ENCODE measurements around the gene LRWD1.

LRWD1 gene

GRCh38 chr7:102417105-102417504 lies 47.7 kb upstream of the LRWD1 start:
- no peaks in the 10 kb centered on the region for H3K9me3 ChIP-seq (ENCODE audit: insufficient read depth, low read length, severe bottlenecking)
- H3K27me3 ChIP-seq (ENCODE audit: insufficient read depth, low read length, poor library complexity) = no peaks in the 10 kb centered on the region
- H3K9ac ChIP-seq (ENCODE audit: low read depth, low read length) = no peak overlapping the region
- peaks cover 9% of the 10 kb centered on the region; the same call in 1 of the 2 replicates for H3K79me2 ChIP-seq (ENCODE audit: insufficient read depth, low read length)
- H3K4me1 ChIP-seq (ENCODE audit: insufficient read depth, low read length) = no peaks in the 10 kb centered on the region
- no peak overlapping the region for H2AFZ ChIP-seq (ENCODE audit: low read depth, low read length)
- peaks cover 89% of the 10 kb centered on the region for H3K36me3 ChIP-seq (ENCODE audit: insufficient read depth, low read length)
- no peak for ATAC-seq (ENCODE audit: insufficient read depth, low read depth)
- no peak overlapping the region for H3K4me2 ChIP-seq (ENCODE audit: insufficient read depth, low read length)
- H4K20me1 ChIP-seq (ENCODE audit: insufficient read depth, low read length) = peaks cover 6% of the 10 kb centered on the region; the same call in 1 of the 2 replicates
- TF ChIP-seq EZH2 (IDR thresholded peaks at IDR 0.05; ENCODE audit: borderline replicate concordance, low read depth, low read length, severe bottlenecking) = no peak
- no peak for TF ChIP-seq CTCF (IDR thresholded peaks at IDR 0.05; ENCODE audit: borderline replicate concordance, extremely low read depth, low read length, poor library complexity, severe bottlenecking)
- no peak overlapping the region for H3K4me3 ChIP-seq (ENCODE audit: low read depth in 1 of 2, low read length in 2 of 2)
- no peak overlapping the region for H3K27ac ChIP-seq (ENCODE audit: low read length)
- no peak for DNase-seq

DNA sequence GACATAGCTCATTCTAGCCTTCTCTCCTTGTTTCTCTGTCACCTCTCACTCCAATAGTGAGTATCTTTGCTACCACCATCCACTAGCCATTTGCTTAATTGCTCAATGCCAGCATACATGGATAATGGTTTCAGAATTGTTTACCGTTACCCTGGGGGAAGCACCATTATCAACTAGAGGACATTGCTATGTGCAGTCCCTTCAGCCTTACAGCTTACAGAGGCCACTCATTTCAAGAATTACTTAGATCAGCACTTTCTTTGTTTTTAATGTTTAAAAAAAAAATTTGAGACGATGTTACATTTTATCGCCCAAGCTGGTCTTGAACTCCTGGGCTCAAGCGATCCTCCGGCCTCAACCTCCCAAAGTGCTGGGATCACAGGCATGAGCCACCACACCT lies 46.2 kb upstream of the LRWD1 start:
- peaks cover 76% of the 10 kb centered on the region for H3K36me3 ChIP-seq (ENCODE audit: insufficient read depth, low read length)
- no peaks in the 10 kb centered on the region for H3K4me1 ChIP-seq (ENCODE audit: insufficient read depth, low read length)
- H3K4me3 ChIP-seq (ENCODE audit: low read depth in 1 of 2, low read length in 2 of 2) = no peak overlapping the region
- ATAC-seq (ENCODE audit: insufficient read depth, low read depth) (no peak), DNase-seq (no peak)
- no peaks in the 10 kb centered on the region for H3K9me3 ChIP-seq (ENCODE audit: insufficient read depth, low read length, severe bottlenecking)
- H3K27ac ChIP-seq (ENCODE audit: low read length) = no peak overlapping the region
- H4K20me1 ChIP-seq (ENCODE audit: insufficient read depth, low read length) = 0 out of 2 replicates have a peak, but pooled peaks cover 3% of the 10 kb centered on the region
- H3K4me2 ChIP-seq (ENCODE audit: insufficient read depth, low read length) = no peak overlapping the region
- no peaks in the 10 kb centered on the region for H3K27me3 ChIP-seq (ENCODE audit: insufficient read depth, low read length, poor library complexity)
- H2AFZ ChIP-seq (ENCODE audit: low read depth, low read length) = no peak overlapping the region
- no peak overlapping the region for H3K9ac ChIP-seq (ENCODE audit: low read depth, low read length)
- H3K79me2 ChIP-seq (ENCODE audit: insufficient read depth, low read length) = peaks cover 6% of the 10 kb centered on the region; the same call in 1 of the 2 replicates
- TF ChIP-seq EZH2 (IDR thresholded peaks at IDR 0.05; ENCODE audit: borderline replicate concordance, low read depth, low read length, severe bottlenecking) (no peak), CTCF (IDR thresholded peaks at IDR 0.05; ENCODE audit: borderline replicate concordance, extremely low read depth, low read length, poor library complexity, severe bottlenecking) (no peak)

DNA sequence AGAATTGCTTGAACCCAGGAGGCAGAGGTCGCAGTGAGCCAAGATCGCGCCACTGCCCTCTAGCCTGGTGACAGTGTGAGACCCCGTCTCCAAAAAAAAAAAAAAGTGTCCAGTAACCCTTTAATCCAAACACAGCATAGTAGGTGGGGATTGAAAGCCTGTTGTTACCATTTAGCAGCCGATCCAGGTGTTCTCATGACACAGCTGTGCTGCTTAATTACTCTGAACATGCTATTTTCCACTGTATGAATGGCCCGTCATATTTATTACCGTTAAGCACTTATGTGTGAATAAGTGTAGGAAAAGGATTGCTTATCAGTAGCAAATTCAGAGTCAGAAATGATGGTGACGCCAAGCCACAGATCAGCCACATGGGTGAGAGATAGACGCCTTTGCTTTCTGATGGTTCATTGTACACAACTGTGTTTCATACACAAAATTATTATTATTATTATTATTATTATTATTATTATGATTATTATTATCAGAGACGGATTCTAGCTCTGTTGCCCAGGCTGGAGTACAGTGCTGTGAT lies 43.0 kb upstream of the LRWD1 start:
- DNase-seq (no peak), ATAC-seq (ENCODE audit: insufficient read depth, low read depth) (no peak)
- peaks cover 78% of the 10 kb centered on the region for H3K36me3 ChIP-seq (ENCODE audit: insufficient read depth, low read length)
- no peak overlapping the region for H3K9ac ChIP-seq (ENCODE audit: low read depth, low read length)
- H3K27me3 ChIP-seq (ENCODE audit: insufficient read depth, low read length, poor library complexity) = no peaks in the 10 kb centered on the region
- H3K4me2 ChIP-seq (ENCODE audit: insufficient read depth, low read length) = no peak overlapping the region
- no peak overlapping the region for H2AFZ ChIP-seq (ENCODE audit: low read depth, low read length)
- no peak overlapping the region for H3K27ac ChIP-seq (ENCODE audit: low read length)
- peaks cover 10% of the 10 kb centered on the region; the same call in 1 of the 2 replicates for H4K20me1 ChIP-seq (ENCODE audit: insufficient read depth, low read length)
- no peak overlapping the region for H3K4me3 ChIP-seq (ENCODE audit: low read depth in 1 of 2, low read length in 2 of 2)
- no peaks in the 10 kb centered on the region for H3K9me3 ChIP-seq (ENCODE audit: insufficient read depth, low read length, severe bottlenecking)
- peaks cover 6% of the 10 kb centered on the region; the same call in 1 of the 2 replicates for H3K79me2 ChIP-seq (ENCODE audit: insufficient read depth, low read length)
- no peaks in the 10 kb centered on the region for H3K4me1 ChIP-seq (ENCODE audit: insufficient read depth, low read length)
- no peak for TF ChIP-seq EZH2 (IDR thresholded peaks at IDR 0.05; ENCODE audit: borderline replicate concordance, low read depth, low read length, severe bottlenecking)
- TF ChIP-seq CTCF (IDR thresholded peaks at IDR 0.05; ENCODE audit: borderline replicate concordance, extremely low read depth, low read length, poor library complexity, severe bottlenecking) = no peak
